ENCODE data around the gene KRTAP5-3. TPM values are rescaled to one million over a fixed set of nuclear protein-coding genes. Genes with fewer than 3 reads are reported as not detected.

The KRTAP5-3 gene
- polyA plus RNA-seq, 1 donor = not detected

DNA sequence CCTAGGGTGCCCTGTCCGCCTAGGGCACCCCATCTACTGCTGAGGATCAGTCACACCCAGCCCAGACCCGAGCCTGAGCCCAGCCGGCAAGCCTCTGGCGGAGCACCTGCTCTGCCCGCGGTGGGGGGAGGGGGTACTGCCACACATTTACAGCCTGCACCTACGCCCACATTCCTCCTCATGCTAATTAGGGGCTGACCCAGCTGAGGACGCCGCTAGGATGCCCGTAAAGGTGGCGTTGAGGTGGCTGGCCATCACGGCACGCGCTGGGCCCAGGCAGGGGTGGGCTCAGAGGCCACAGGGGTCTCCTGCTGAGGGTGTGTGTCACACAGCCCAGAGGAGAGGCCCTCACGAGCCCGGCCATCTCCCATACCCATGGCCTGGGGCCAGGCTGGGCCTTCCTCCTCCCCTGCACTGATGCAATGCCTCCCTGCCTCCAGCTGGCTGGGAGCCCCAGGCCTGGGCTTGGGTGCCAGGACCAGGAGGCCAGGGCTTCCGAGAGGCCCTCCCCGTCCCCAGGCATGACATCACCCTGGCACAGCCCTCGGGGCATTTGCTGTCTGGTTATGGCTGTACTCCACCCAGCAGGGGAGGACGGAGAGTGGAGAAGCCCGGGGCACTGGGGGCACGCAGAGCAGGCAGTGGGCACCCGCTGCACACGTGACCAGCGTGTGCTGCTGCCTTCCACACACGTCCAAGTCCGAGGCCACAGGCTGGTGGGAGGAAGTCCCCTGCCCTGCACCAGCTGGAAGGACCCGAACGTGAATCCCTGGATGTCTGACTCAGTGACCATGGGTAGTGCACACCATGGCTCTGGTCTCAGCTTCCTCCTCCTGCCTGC is 48.9 kb downstream of the KRTAP5-3 start:
- Histone ChIP-seq H3K27me3 (ENCODE audit: control insufficient read depth, insufficient read depth, low read length) (no peaks in the 10 kb centered on the region), H3K27ac (ENCODE audit: low read length) (peak overlapping the region; percentile 72), H3K4me1 (ENCODE audit: control insufficient read depth, insufficient read depth, low read length) (peaks cover 75% of the 10 kb centered on the region), H3K4me3 (ENCODE audit: low read length) (no peak overlapping the region), H3K36me3 (ENCODE audit: control insufficient read depth, insufficient read depth, low read length) (peaks cover 55% of the 10 kb centered on the region), H3K9me3 (ENCODE audit: control insufficient read depth, low read depth, low read length) (peaks cover 3% of the 10 kb centered on the region)
- DNase-seq = peak; percentile 89 to 92
- no CpG with 5 or more reads among the region's 29 CpGs for WGBS (ENCODE audit: insufficient coverage, low lambda C conversion rate)

DNA sequence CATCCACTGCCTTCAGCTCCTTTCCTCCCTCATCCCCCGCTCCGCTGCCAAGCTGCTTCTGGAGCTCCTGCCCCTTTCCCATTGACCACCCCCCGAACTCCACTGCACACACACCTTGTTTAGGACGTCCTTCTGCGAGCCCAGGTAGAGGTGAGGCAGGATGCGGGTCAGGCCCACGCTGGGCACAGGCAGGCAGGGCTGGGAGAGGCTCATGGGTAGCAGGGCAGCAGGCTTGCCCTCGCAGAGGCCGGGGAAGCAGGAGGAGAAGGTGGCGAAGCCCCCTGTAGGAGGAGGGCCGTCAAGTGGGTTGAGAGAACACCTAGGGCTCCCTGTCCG is 49.5 kb downstream of the KRTAP5-3 start:
- no CpG with 5 or more reads among the region's 12 CpGs for WGBS (ENCODE audit: insufficient coverage, low lambda C conversion rate)
- no peak for DNase-seq
- peak overlapping the region; percentile 72 for H3K27ac ChIP-seq (ENCODE audit: low read length)
- peaks cover 75% of the 10 kb centered on the region for H3K4me1 ChIP-seq (ENCODE audit: control insufficient read depth, insufficient read depth, low read length)
- H3K36me3 ChIP-seq (ENCODE audit: control insufficient read depth, insufficient read depth, low read length) = peaks cover 51% of the 10 kb centered on the region
- peaks cover 3% of the 10 kb centered on the region for H3K9me3 ChIP-seq (ENCODE audit: control insufficient read depth, low read depth, low read length)
- no peak overlapping the region for H3K4me3 ChIP-seq (ENCODE audit: low read length)
- no peaks in the 10 kb centered on the region for H3K27me3 ChIP-seq (ENCODE audit: control insufficient read depth, insufficient read depth, low read length)

DNA sequence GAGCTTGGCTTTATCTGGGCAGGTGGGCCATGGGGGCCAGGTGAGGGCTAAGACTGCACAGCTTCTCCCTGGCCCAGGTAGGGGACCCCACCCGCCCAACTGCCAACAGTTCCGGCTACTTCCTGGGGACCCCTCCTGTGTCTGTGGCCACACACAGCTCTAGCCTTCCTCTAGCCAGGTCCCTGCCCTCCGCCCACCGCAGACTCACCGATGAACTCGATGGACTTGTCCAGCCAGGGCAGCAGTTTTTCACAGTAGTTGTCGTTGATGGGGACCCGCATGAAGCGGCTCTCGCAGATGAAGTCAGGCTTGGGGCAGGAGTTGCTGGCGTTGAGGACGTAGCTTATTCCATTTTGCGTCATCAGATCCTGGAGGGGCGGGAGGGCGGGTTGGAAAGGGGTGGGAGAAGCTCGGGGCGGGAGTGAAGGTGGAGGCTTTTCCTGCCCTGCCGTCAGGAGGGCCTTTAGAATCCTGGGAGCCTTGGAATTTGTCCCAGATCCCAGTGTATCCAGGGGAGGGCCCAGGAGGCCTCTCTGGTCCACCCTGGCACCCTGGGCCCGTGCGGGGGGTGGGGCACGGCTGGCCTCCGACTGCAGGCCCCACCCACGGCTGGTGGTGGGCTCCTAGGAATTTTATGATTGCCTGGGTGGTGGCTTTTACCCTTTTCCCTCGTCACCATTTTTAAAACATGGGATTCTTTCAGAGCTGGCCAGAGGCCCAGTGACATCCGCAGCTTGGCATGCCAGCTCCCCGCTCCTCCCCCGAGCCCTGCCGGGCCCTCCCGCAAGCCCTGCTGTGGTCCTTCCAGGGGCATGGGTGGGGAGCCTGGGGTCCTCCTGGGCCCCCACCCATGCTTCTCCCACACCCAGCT is 50.1 kb downstream of the KRTAP5-3 start:
- WGBS (ENCODE audit: insufficient coverage, low lambda C conversion rate) = no CpG with 5 or more reads among the region's 29 CpGs
- Histone ChIP-seq H3K4me3 (ENCODE audit: low read length) (no peak overlapping the region), H3K36me3 (ENCODE audit: control insufficient read depth, insufficient read depth, low read length) (peaks cover 45% of the 10 kb centered on the region), H3K27me3 (ENCODE audit: control insufficient read depth, insufficient read depth, low read length) (no peaks in the 10 kb centered on the region), H3K9me3 (ENCODE audit: control insufficient read depth, low read depth, low read length) (peaks cover 3% of the 10 kb centered on the region), H3K27ac (ENCODE audit: low read length) (peak overlapping the region; percentile 72), H3K4me1 (ENCODE audit: control insufficient read depth, insufficient read depth, low read length) (peaks cover 74% of the 10 kb centered on the region)
- peak; percentile 63 to 66 for DNase-seq

Other genes with a start within 250 kb of the KRTAP5-3 start
- 14.7 TPM for gene BRSK2, start 218.5 kb downstream of the KRTAP5-3 start, polyA plus RNA-seq
- 27.2 TPM for gene MOB2, start 121.7 kb downstream of the KRTAP5-3 start, polyA plus RNA-seq
- gene DUSP8, start 36.2 kb downstream of the KRTAP5-3 start, polyA plus RNA-seq = 16.9 TPM
- 3.0 TPM for gene KRTAP5-1, start 23.2 kb downstream of the KRTAP5-3 start, polyA plus RNA-seq
- gene KRTAP5-2, start 10.2 kb downstream of the KRTAP5-3 start, polyA plus RNA-seq = 0.42 TPM
- not detected for gene KRTAP5-4, start 13.7 kb upstream of the KRTAP5-3 start, polyA plus RNA-seq
- 0.18 TPM for gene KRTAP5-5, start 21.3 kb upstream of the KRTAP5-3 start, polyA plus RNA-seq
- gene KRTAP5-6, start 88.7 kb upstream of the KRTAP5-3 start, polyA plus RNA-seq = not detected
- gene IFITM10, start 142.1 kb upstream of the KRTAP5-3 start, polyA plus RNA-seq = 0.67 TPM
- gene CTSD, start 155.5 kb upstream of the KRTAP5-3 start, polyA plus RNA-seq = 341 TPM
- gene SYT8, start 226.5 kb upstream of the KRTAP5-3 start, polyA plus RNA-seq = 2.7 TPM
- 5.2 TPM for gene TNNI2, start 230.5 kb upstream of the KRTAP5-3 start, polyA plus RNA-seq
- gene LSP1, start 244.6 kb upstream of the KRTAP5-3 start, polyA plus RNA-seq = 20.5 TPM

Measured in large intestine (tissue), 3 donors.